Type B pancreatic cell (in vitro differentiated cells): Measurements from ENCODE around the gene DENND11. TPM values are rescaled to one million over a fixed set of nuclear protein-coding genes. Genes with fewer than 3 reads are reported as not detected.

Source experiments
- DNase-seq: peaks from one replicate; pipeline ENCODE4 v3.0.0; 2021; ENCODE audit warnings: mixed read lengths; ENCODE audit not compliant: unreplicated experiment; ENCODE audit errors: extremely low spot score
- H3K27ac Mint-ChIP-seq: 2 replicates; pipeline ENCODE4 v1.8.0; 2021; ENCODE audit warnings: mild to moderate bottlenecking, mixed read lengths
- H3K27me3 Mint-ChIP-seq: 2 replicates; pipeline ENCODE4 v1.8.0; 2021; ENCODE audit warnings: mixed read lengths
- H3K36me3 Mint-ChIP-seq: 2 replicates; pipeline ENCODE4 v1.8.0; 2021; ENCODE audit warnings: mixed read lengths
- H3K4me1 Mint-ChIP-seq: one replicate; pipeline ENCODE4 v1.8.0; 2021; ENCODE audit warnings: mixed read lengths; ENCODE audit not compliant: unreplicated experiment
- H3K4me3 Mint-ChIP-seq: 2 replicates; pipeline ENCODE4 v1.8.0; 2021; ENCODE audit warnings: mild to moderate bottlenecking, mixed read lengths
- H3K9me3 Mint-ChIP-seq: 2 replicates; pipeline ENCODE4 v1.8.0; 2021; ENCODE audit warnings: mixed read lengths
- CTCF ChIP-seq: fragments of 200-600 bp; sonication (generic); conservative IDR thresholded peaks from 2 replicates; pipeline ENCODE4 v1.5.0; 2021; ENCODE audit warnings: antibody characterized with exemption, mild to moderate bottlenecking
- total RNA-seq: library from RNA; stranded (reverse); gene quantifications from 2 replicates; pipeline ENCODE4 v1.2.1, GENCODE V29; 2021; ENCODE audit warnings: low replicate concordance

DENND11 gene
- total RNA-seq, 1 donor from 2014 or later: 19.8 TPM

- no peaks in the 10 kb centered on the region for H3K9me3 Mint-ChIP-seq
- H3K36me3 Mint-ChIP-seq: no peaks in the 10 kb centered on the region
- no peaks in the 10 kb centered on the region for H3K27me3 Mint-ChIP-seq
- TF ChIP-seq CTCF: no peak
- H3K4me3 Mint-ChIP-seq: no peak overlapping the region
- H3K4me1 Mint-ChIP-seq: no peaks in the 10 kb centered on the region
- H3K27ac Mint-ChIP-seq: no peak overlapping the region
- DNase-seq: no peak
Measured at GRCh38 chr7:141722529-141722928, 20.6 kb upstream of the DENND11 start.

DNA sequence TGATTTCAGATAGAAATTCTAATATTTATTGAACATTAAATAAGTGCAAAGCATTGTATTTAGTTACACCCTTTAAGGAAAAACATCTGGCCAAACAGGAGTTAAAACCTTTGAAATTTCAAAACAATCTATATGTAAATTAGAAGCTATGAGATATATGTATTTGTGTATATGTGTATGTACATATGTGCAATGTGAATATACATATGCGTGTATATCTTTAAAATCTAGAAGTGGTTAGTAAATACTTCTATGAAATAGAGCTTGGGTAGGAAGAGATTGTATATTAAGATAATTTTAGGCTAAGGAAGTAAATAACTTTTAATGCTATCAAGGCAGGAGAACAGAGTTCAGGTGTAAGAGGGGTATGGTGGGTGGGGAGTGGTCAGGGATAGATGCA lies 15.5 kb upstream of the DENND11 start:
- TF ChIP-seq CTCF: no peak
- no peaks in the 10 kb centered on the region for H3K9me3 Mint-ChIP-seq

DNA sequence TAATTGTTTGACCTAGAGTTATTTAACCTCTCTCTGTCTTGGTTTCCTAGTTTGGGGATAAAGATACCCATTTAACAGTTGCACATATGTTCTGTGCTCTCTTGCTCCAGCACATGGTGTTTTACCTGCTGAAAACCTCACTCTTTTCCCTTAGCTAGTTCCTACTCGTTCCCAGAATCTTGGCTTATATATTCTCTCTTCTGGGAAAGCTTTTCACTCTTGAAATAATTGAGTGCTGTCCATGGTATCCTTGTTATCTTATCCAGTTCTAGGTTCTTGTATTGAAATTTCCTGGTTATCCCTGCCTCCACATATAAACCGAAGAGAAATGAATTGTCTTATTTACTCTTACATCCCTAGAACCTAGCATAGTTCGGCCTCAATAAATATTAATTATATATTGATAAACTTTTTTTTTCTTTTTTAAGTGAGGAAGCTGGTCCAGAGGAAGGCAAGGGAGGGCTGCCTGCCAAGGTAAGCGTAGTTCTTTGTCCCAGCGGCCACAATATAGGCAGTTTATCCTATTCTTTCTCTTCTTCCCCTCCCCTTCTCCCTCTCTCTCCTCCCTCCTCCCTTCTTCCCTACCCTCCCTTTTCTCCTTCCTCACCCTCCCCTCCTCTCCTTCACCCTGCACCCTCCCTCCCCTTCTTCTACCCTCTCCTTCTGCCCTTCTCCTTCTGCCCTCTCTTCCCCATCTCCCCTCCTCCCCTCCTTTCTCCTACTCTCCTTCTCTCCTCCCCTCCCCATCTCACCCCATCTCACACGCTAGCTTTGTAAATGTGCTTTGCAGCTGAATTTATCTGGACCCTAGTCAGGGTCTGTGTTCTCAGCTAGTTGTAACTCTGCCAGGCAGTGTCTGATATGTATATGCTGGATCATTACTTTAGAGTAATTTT lies 14.1 kb upstream of the DENND11 start:
- no peak for DNase-seq
- Mint-ChIP-seq H3K27me3 (no peaks in the 10 kb centered on the region), H3K4me3 (no peak overlapping the region), H3K9me3 (no peaks in the 10 kb centered on the region), H3K27ac (no peak overlapping the region), H3K36me3 (no peaks in the 10 kb centered on the region), H3K4me1 (no peaks in the 10 kb centered on the region)
- TF ChIP-seq CTCF: no peak

More for the DNA sequence above, 15.5 kb upstream of the DENND11 start:
- Mint-ChIP-seq H3K27ac (no peak overlapping the region), H3K27me3 (no peaks in the 10 kb centered on the region), H3K4me3 (no peak overlapping the region), H3K4me1 (no peaks in the 10 kb centered on the region), H3K36me3 (no peaks in the 10 kb centered on the region)
- DNase-seq: no peak

- Mint-ChIP-seq H3K36me3 (no peaks in the 10 kb centered on the region), H3K9me3 (no peaks in the 10 kb centered on the region), H3K27ac (no peak overlapping the region), H3K4me1 (no peaks in the 10 kb centered on the region), H3K4me3 (no peak overlapping the region), H3K27me3 (no peaks in the 10 kb centered on the region)
- DNase-seq: no peak
- no peak for TF ChIP-seq CTCF
Measured at GRCh38 chr7:141715018-141715417, 13.1 kb upstream of the DENND11 start.

- Mint-ChIP-seq H3K4me1 (no peaks in the 10 kb centered on the region), H3K27ac (no peak overlapping the region), H3K27me3 (no peaks in the 10 kb centered on the region), H3K9me3 (no peaks in the 10 kb centered on the region), H3K36me3 (no peaks in the 10 kb centered on the region), H3K4me3 (no peak overlapping the region)
- TF ChIP-seq CTCF: no peak
- no peak for DNase-seq
Measured at GRCh38 chr7:141714571-141714970, 12.6 kb upstream of the DENND11 start.
